OCI-LY1 (cell line): ENCODE data around the gene CTTNBP2.

ENCODE experiments used
- H2AFZ ChIP-seq: fragments of 200-600 bp; sonication (generic), shearing (Covaris generic); 2 replicates; pipeline ENCODE4 v1.6.0; 2014; ENCODE audit warnings: antibody characterized with exemption, mild to moderate bottlenecking, low read length
- H3F3A ChIP-seq: fragments of 200-600 bp; sonication (generic), shearing (Covaris generic); 2 replicates; pipeline ENCODE4 v1.6.0; 2014; ENCODE audit warnings: mild to moderate bottlenecking, antibody characterized with exemption, low read length, moderate library complexity; ENCODE audit not compliant: insufficient read depth
- H3K27ac ChIP-seq: fragments of 200-600 bp; sonication (generic); 2 replicates; pipeline ENCODE4 v1.5.1; 2014; ENCODE audit warnings: low read length, mixed run types, mild to moderate bottlenecking, low read depth; ENCODE audit not compliant: poor library complexity, severe bottlenecking
- H3K27me3 ChIP-seq: fragments of 200-600 bp; sonication (generic); 2 replicates; pipeline ENCODE4 v1.6.0; 2014; ENCODE audit warnings: antibody characterized with exemption, mild to moderate bottlenecking, low read length, moderate library complexity; ENCODE audit not compliant: insufficient read depth
- H3K36me3 ChIP-seq: fragments of 200-600 bp; sonication (generic); 2 replicates; pipeline ENCODE4 v1.6.1; 2014; ENCODE audit warnings: mild to moderate bottlenecking, antibody characterized with exemption, low read length, moderate library complexity, mixed read lengths; ENCODE audit not compliant: insufficient read depth
- H3K4me1 ChIP-seq: fragments of 200-600 bp; sonication (generic); 2 replicates; pipeline ENCODE4 v1.5.1; 2014; ENCODE audit warnings: mild to moderate bottlenecking, low read length, moderate library complexity; ENCODE audit not compliant: insufficient read depth, severe bottlenecking
- H3K4me2 ChIP-seq: fragments of 200-600 bp; sonication (generic), shearing (Covaris generic); 2 replicates; pipeline ENCODE4 v1.6.1; 2014; ENCODE audit warnings: low read length
- H3K4me3 ChIP-seq: fragments of 200-600 bp; sonication (generic); 2 replicates; pipeline ENCODE4 v1.5.1; 2014; ENCODE audit warnings: low read length, low read depth, mild to moderate bottlenecking, mixed read lengths; ENCODE audit not compliant: poor library complexity, severe bottlenecking
- H3K79me2 ChIP-seq: fragments of 200-600 bp; shearing (Covaris generic); 2 replicates; pipeline ENCODE4 v1.6.1; 2016; ENCODE audit warnings: mixed run types, low read length, mixed read lengths; ENCODE audit not compliant: insufficient read depth
- H3K9ac ChIP-seq: fragments of 200-600 bp; sonication (generic), shearing (Covaris generic); 2 replicates; pipeline ENCODE4 v1.6.1; 2014; ENCODE audit warnings: mild to moderate bottlenecking, low read length, mixed read lengths
- H3K9me2 ChIP-seq: fragments of 200-600 bp; sonication (generic), shearing (Covaris generic); 2 replicates; pipeline ENCODE4 v1.6.1; 2014; ENCODE audit warnings: low read depth, mild to moderate bottlenecking, low read length, mixed read lengths
- H3K9me3 ChIP-seq: fragments of 200-600 bp; shearing (Covaris generic); 2 replicates; pipeline ENCODE4 v1.6.1; 2014; ENCODE audit warnings: low read length, mixed read lengths
- H4K20me1 ChIP-seq: fragments of 200-600 bp; sonication (generic), shearing (Covaris generic); 2 replicates; pipeline ENCODE4 v1.6.0; 2016; ENCODE audit warnings: mild to moderate bottlenecking, low read length; ENCODE audit not compliant: insufficient read depth
- CTCF ChIP-seq: fragments of 200-600 bp; sonication (generic), shearing (Covaris generic); IDR thresholded peaks from 2 replicates; pipeline ENCODE4 v1.5.1; 2017; ENCODE audit warnings: mild to moderate bottlenecking, antibody characterized with exemption, low read length, moderate library complexity, mixed read lengths
- EZH2 ChIP-seq: fragments of 200-600 bp; sonication (generic), shearing (Covaris generic); IDR thresholded peaks from 2 replicates; pipeline ENCODE4 v1.8.0; 2017; ENCODE audit warnings: borderline replicate concordance, mixed run types, mild to moderate bottlenecking, antibody characterized with exemption, low read length, moderate library complexity, mixed read lengths

The CTTNBP2 gene

GRCh38 chr7:117706210-117706609 is 167.0 kb downstream of the CTTNBP2 start:
- H3K9me2 ChIP-seq: no peaks in the 10 kb centered on the region
- no peak overlapping the region for H3K27ac ChIP-seq
- H3K4me1 ChIP-seq: no peaks in the 10 kb centered on the region
- no peaks in the 10 kb centered on the region for H3K79me2 ChIP-seq
- H3F3A ChIP-seq: no peaks in the 10 kb centered on the region
- no peak overlapping the region for H3K9ac ChIP-seq
- TF ChIP-seq EZH2: no peak
- no peak for TF ChIP-seq CTCF
- no peak overlapping the region for H3K4me2 ChIP-seq
- H3K9me3 ChIP-seq: no peaks in the 10 kb centered on the region
- H4K20me1 ChIP-seq: no peaks in the 10 kb centered on the region
- no peak overlapping the region for H3K4me3 ChIP-seq
- H3K36me3 ChIP-seq: no peaks in the 10 kb centered on the region
- H2AFZ ChIP-seq: no peak overlapping the region
- no peaks in the 10 kb centered on the region for H3K27me3 ChIP-seq

- H3K9ac ChIP-seq: no peak overlapping the region
These were observed 167.6 kb downstream of the CTTNBP2 start for GRCh38 chr7:117705630-117706029.

GRCh38 chr7:117704063-117704462 is 169.2 kb downstream of the CTTNBP2 start:
- Histone ChIP-seq H3K4me2 (no peak overlapping the region), H3K27me3 (no peaks in the 10 kb centered on the region), H4K20me1 (no peaks in the 10 kb centered on the region), H3K79me2 (no peaks in the 10 kb centered on the region), H2AFZ (no peak overlapping the region), H3F3A (no peaks in the 10 kb centered on the region), H3K9me3 (no peaks in the 10 kb centered on the region), H3K4me3 (no peak overlapping the region), H3K4me1 (no peaks in the 10 kb centered on the region), H3K27ac (no peak overlapping the region), H3K9ac (no peak overlapping the region), H3K9me2 (no peaks in the 10 kb centered on the region), H3K36me3 (no peaks in the 10 kb centered on the region)
- TF ChIP-seq CTCF (no peak), EZH2 (no peak)

More at GRCh38 chr7:117705630-117706029, 167.6 kb downstream of the CTTNBP2 start:
- no peak overlapping the region for H3K4me2 ChIP-seq
- no peaks in the 10 kb centered on the region for H3K79me2 ChIP-seq
- no peak for TF ChIP-seq EZH2
- no peak for TF ChIP-seq CTCF
- no peaks in the 10 kb centered on the region for H4K20me1 ChIP-seq
- H3K36me3 ChIP-seq: no peaks in the 10 kb centered on the region
- no peak overlapping the region for H2AFZ ChIP-seq
- no peak overlapping the region for H3K27ac ChIP-seq
- H3K4me1 ChIP-seq: no peaks in the 10 kb centered on the region
- H3K9me2 ChIP-seq: no peaks in the 10 kb centered on the region
- no peaks in the 10 kb centered on the region for H3F3A ChIP-seq
- H3K4me3 ChIP-seq: no peak overlapping the region
- no peaks in the 10 kb centered on the region for H3K27me3 ChIP-seq
- H3K9me3 ChIP-seq: no peaks in the 10 kb centered on the region
